ENCODE data around the gene LRRC4C. TPM values are rescaled to one million over a fixed set of nuclear protein-coding genes. Genes with fewer than 3 reads are reported as not detected.

LRRC4C gene
- total RNA-seq, 2 experiments from 2014 or later, result not detected

- no peaks in the 10 kb centered on the region for H3K36me3 ChIP-seq (ENCODE audit: insufficient read depth, low read length)
- intact Hi-C loops (cut with DNase I, micrococcal nuclease), result no loop called here
- ATAC-seq (ENCODE audit: poor library complexity) (no peak), DNase-seq (no peak)
- Mint-ChIP-seq H3K27ac (no peak overlapping the region), H3K4me1 (ENCODE audit: low read depth) (no peaks in the 10 kb centered on the region), H3K27me3 (no peaks in the 10 kb centered on the region), H3K36me3 (ENCODE audit: low read depth) (no peaks in the 10 kb centered on the region), H3K4me3 (no peak overlapping the region), H3K9me3 (peaks cover 31% of the 10 kb centered on the region)
- ChIA-PET POLR2A (no interaction called here), CTCF (no interaction called here)
- H3K4me1 ChIP-seq (ENCODE audit: insufficient read depth, low read length), result no peaks in the 10 kb centered on the region
- no peak for TF ChIP-seq CTCF (IDR thresholded peaks at IDR 0.05)
- peaks cover 0 to 15% of the 10 kb centered on the region in 2 experiments for H3K9me3 ChIP-seq (ENCODE audit: control insufficient read depth in 1 of 2, insufficient read depth in 1 of 2, low read length in 2 of 2)
- H3K4me3 ChIP-seq (ENCODE audit: low read length), result no peak overlapping the region
- no peak overlapping the region for H3K27ac ChIP-seq (ENCODE audit: low read depth in 1 of 2, low read length in 2 of 2)
- H3K27me3 ChIP-seq (ENCODE audit: control insufficient read depth in 1 of 2, insufficient read depth in 2 of 2, low read length in 2 of 2), result no peaks in the 10 kb centered on the region
Measured at GRCh38 chr11:40894501-40894900, 565.0 kb downstream of the LRRC4C start.

GRCh38 chr11:40885250-40885954 is 574.0 kb downstream of the LRRC4C start:
- TF ChIP-seq CTCF (IDR thresholded peaks at IDR 0.05), result no peak
- H3K27me3 Mint-ChIP-seq, result no peaks in the 10 kb centered on the region
- peaks cover 6% of the 10 kb centered on the region for H3K9me3 Mint-ChIP-seq
- no peaks in the 10 kb centered on the region for H3K36me3 ChIP-seq (ENCODE audit: insufficient read depth, low read length)
- POLR2A ChIA-PET, result no interaction called here
- no peaks in the 10 kb centered on the region for H3K27me3 ChIP-seq (ENCODE audit: control insufficient read depth in 1 of 2, insufficient read depth in 2 of 2, low read length in 2 of 2)
- H3K4me3 Mint-ChIP-seq, result no peak overlapping the region
- ATAC-seq (ENCODE audit: poor library complexity), result no peak
- peaks cover 0 to 4% of the 10 kb centered on the region in 2 experiments for H3K9me3 ChIP-seq (ENCODE audit: control insufficient read depth in 1 of 2, insufficient read depth in 1 of 2, low read length in 2 of 2)
- intact Hi-C loops (cut with DNase I, micrococcal nuclease), result no loop called here
- H3K27ac ChIP-seq (ENCODE audit: low read depth in 1 of 2, low read length in 2 of 2), result no peak overlapping the region
- H3K4me3 ChIP-seq (ENCODE audit: low read length), result no peak overlapping the region
- no peak for DNase-seq
- no peak overlapping the region for H3K27ac Mint-ChIP-seq
- no peaks in the 10 kb centered on the region for H3K4me1 ChIP-seq (ENCODE audit: insufficient read depth, low read length)
- CTCF ChIA-PET, result no interaction called here
- H3K36me3 Mint-ChIP-seq (ENCODE audit: low read depth), result no peaks in the 10 kb centered on the region
- H3K4me1 Mint-ChIP-seq (ENCODE audit: low read depth), result no peaks in the 10 kb centered on the region

GRCh38 chr11:40882301-40882700 is 577.2 kb downstream of the LRRC4C start:
- Histone ChIP-seq H3K4me1 (ENCODE audit: insufficient read depth, low read length) (no peaks in the 10 kb centered on the region), H3K4me3 (ENCODE audit: low read length) (no peak overlapping the region), H3K27me3 (ENCODE audit: control insufficient read depth in 1 of 2, insufficient read depth in 2 of 2, low read length in 2 of 2) (no peaks in the 10 kb centered on the region), H3K27ac (ENCODE audit: low read depth in 1 of 2, low read length in 2 of 2) (no peak overlapping the region), H3K36me3 (ENCODE audit: insufficient read depth, low read length) (no peaks in the 10 kb centered on the region), H3K9me3 (ENCODE audit: control insufficient read depth in 1 of 2, insufficient read depth in 1 of 2, low read length in 2 of 2) (peaks cover 0 to 4% of the 10 kb centered on the region in 2 experiments)
- no peaks in the 10 kb centered on the region for H3K36me3 Mint-ChIP-seq (ENCODE audit: low read depth)
- intact Hi-C loops (cut with DNase I, micrococcal nuclease), result no loop called here
- H3K27ac Mint-ChIP-seq, result no peak overlapping the region
- no peak for TF ChIP-seq CTCF (IDR thresholded peaks at IDR 0.05)
- H3K27me3 Mint-ChIP-seq, result no peaks in the 10 kb centered on the region
- ChIA-PET CTCF (no interaction called here), POLR2A (no interaction called here)
- DNase-seq (no peak), ATAC-seq (ENCODE audit: poor library complexity) (no peak)
- peaks cover 6% of the 10 kb centered on the region for H3K9me3 Mint-ChIP-seq
- H3K4me3 Mint-ChIP-seq, result no peak overlapping the region
- no peaks in the 10 kb centered on the region for H3K4me1 Mint-ChIP-seq (ENCODE audit: low read depth)

Data from CD4-positive, alpha-beta T cell (primary cell).